PFSK-1 (cell line): Measurements from ENCODE around the gene TRIM34.

Source experiments
- FOXP2 ChIP-seq: optimal IDR thresholded peaks from 2 replicates; pipeline ENCODE3; 2011; ENCODE audit warnings: borderline replicate concordance, control low read depth, inconsistent platforms; ENCODE audit not compliant: insufficient read depth; ENCODE audit errors: extremely low read length, extremely low read depth
- POLR2AphosphoS5 ChIP-seq: IDR thresholded peaks from 2 replicates; pipeline ENCODE4 v1.6.1; 2012; ENCODE audit warnings: low read depth, mild to moderate bottlenecking, control low read depth, low read length, moderate library complexity
- SIN3A ChIP-seq: IDR thresholded peaks from 2 replicates; pipeline ENCODE4 v1.6.1; 2012; ENCODE audit warnings: mild to moderate bottlenecking, low read length, moderate library complexity, borderline replicate concordance; ENCODE audit not compliant: insufficient read depth
- TAF1 ChIP-seq: IDR thresholded peaks from 2 replicates; pipeline ENCODE4 v1.6.1; 2012; ENCODE audit warnings: low read length, control low read depth, borderline replicate concordance; ENCODE audit not compliant: insufficient read depth
- TF ChIP-seq, protein P1 (sequence below), 2 experiments: IDR thresholded peaks; 2 replicates each; pipeline versions ENCODE4 v1.6.1 to v1.8.0; 2011 to 2012; ENCODE audit warnings: low read depth in 2 of 2, low read length in 2 of 2, control low read depth in 1 of 2, inconsistent platforms in 1 of 2, mild to moderate bottlenecking in 1 of 2, moderate library complexity in 1 of 2; ENCODE audit not compliant: insufficient read depth in 1 of 2

TRIM34 gene

GRCh38 chr11:5600374-5600851 lies 24.4 kb upstream of the TRIM34 start:
- TF ChIP-seq TAF1 = no peak
- TF ChIP-seq POLR2AphosphoS5 = no peak
- TF ChIP-seq, protein P1, sequence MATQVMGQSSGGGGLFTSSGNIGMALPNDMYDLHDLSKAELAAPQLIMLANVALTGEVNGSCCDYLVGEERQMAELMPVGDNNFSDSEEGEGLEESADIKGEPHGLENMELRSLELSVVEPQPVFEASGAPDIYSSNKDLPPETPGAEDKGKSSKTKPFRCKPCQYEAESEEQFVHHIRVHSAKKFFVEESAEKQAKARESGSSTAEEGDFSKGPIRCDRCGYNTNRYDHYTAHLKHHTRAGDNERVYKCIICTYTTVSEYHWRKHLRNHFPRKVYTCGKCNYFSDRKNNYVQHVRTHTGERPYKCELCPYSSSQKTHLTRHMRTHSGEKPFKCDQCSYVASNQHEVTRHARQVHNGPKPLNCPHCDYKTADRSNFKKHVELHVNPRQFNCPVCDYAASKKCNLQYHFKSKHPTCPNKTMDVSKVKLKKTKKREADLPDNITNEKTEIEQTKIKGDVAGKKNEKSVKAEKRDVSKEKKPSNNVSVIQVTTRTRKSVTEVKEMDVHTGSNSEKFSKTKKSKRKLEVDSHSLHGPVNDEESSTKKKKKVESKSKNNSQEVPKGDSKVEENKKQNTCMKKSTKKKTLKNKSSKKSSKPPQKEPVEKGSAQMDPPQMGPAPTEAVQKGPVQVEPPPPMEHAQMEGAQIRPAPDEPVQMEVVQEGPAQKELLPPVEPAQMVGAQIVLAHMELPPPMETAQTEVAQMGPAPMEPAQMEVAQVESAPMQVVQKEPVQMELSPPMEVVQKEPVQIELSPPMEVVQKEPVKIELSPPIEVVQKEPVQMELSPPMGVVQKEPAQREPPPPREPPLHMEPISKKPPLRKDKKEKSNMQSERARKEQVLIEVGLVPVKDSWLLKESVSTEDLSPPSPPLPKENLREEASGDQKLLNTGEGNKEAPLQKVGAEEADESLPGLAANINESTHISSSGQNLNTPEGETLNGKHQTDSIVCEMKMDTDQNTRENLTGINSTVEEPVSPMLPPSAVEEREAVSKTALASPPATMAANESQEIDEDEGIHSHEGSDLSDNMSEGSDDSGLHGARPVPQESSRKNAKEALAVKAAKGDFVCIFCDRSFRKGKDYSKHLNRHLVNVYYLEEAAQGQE (IDR thresholded peaks at IDR 0.05; ENCODE audit: insufficient read depth in 1 of 2, low read depth in 2 of 2, low read length in 2 of 2) = no peak
- no peak for TF ChIP-seq SIN3A
- TF ChIP-seq FOXP2 = no peak

DNA sequence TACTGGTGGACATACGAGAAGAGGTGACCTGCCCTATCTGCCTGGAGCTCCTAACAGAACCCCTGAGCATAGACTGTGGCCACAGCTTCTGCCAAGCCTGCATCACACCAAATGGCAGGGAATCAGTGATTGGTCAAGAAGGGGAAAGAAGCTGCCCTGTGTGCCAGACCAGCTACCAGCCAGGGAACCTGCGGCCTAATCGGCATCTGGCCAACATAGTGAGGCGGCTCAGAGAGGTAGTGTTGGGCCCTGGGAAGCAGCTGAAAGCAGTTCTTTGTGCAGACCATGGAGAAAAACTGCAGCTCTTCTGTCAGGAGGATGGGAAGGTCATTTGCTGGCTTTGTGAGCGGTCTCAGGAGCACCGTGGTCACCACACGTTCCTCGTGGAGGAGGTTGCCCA lies 21.5 kb upstream of the TRIM34 start:
- TF ChIP-seq, protein P1 (IDR thresholded peaks at IDR 0.05; ENCODE audit: insufficient read depth in 1 of 2, low read depth in 2 of 2, low read length in 2 of 2) = no peak

DNA sequence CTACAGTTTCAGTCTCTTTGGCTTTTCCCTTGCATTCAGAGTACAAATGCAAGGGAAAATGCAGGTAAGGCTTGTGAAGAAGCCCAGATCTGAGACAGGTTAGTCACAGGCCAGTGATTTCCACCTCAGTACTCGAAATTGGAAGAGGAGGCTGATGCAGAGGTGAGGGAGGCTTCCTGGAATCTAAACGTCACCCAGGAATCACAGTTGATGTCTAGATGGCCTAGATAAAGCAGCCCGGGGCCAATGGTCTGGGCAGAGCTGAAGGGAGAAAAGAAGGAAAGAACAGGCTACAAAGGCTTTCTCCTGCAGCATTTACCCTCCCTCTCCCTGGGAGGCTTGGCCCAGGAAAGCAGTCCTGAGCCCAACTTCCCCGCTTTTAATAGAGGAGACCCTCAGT lies 19.9 kb upstream of the TRIM34 start:
- TF ChIP-seq SIN3A (no peak), TAF1 (no peak), FOXP2 (no peak), POLR2AphosphoS5 (no peak)
- TF ChIP-seq, protein P1 (IDR thresholded peaks at IDR 0.05; ENCODE audit: insufficient read depth in 1 of 2, low read depth in 2 of 2, low read length in 2 of 2) = no peak

DNA sequence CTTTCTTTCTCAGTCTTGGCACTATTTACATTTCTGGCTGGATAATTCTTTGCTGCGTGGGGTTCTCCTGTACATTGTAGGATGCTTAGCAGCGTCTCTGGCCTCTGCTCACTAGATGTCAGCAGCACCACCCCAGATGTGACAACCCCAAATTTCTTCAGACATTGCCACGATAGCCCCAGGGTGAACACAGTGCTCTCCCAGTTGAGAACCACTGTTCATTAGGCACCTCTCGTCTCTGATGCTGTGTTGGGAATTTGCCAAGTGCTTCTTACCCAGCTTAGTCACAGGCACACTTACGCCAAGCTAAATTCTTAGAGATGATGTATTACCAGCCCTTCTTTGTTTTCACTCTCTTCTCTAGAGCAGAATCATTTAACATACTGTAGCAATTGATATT lies 19.0 kb upstream of the TRIM34 start:
- TF ChIP-seq POLR2AphosphoS5 (no peak), FOXP2 (no peak), TAF1 (no peak), SIN3A (no peak)
- TF ChIP-seq, protein P1 (IDR thresholded peaks at IDR 0.05; ENCODE audit: insufficient read depth in 1 of 2, low read depth in 2 of 2, low read length in 2 of 2) = no peak

GRCh38 chr11:5608808-5609207 lies 16.0 kb upstream of the TRIM34 start:
- TF ChIP-seq, protein P1 (IDR thresholded peaks at IDR 0.05; ENCODE audit: insufficient read depth in 1 of 2, low read depth in 2 of 2, low read length in 2 of 2) = no peak
- TF ChIP-seq SIN3A (no peak), POLR2AphosphoS5 (no peak), TAF1 (no peak), FOXP2 (no peak)
